Fibroblast of the aortic adventitia (primary cell): ENCODE data around the gene CHPF. TPM values are rescaled to one million over a fixed set of nuclear protein-coding genes. Genes with fewer than 3 reads are reported as not detected.

Experiments
- DNase-seq: peaks from one replicate; pipeline ENCODE4 v3.0.0-alpha.2; 2010; ENCODE audit warnings: low read depth
- H3K4me3 ChIP-seq: 2 replicates; pipeline ENCODE4 v1.5.1; 2011; ENCODE audit warnings: low read depth, mild to moderate bottlenecking, control low read depth, low read length, moderate library complexity
- CTCF ChIP-seq: IDR thresholded peaks from 2 replicates; pipeline ENCODE4 v1.5.1; 2011; ENCODE audit warnings: mild to moderate bottlenecking, low read length, control low read depth, inconsistent platforms; ENCODE audit not compliant: insufficient read depth
- total RNA-seq: library from RNA; depleted of rRNA; stranded (reverse); fragments of >200 nt; gene quantifications from 2 replicates; pipeline ENCODE4 v1.2.3, GENCODE V29; 2012; ENCODE audit warnings: low replicate concordance

The CHPF gene
- total RNA-seq, 1 donor = 62.4 TPM

GRCh38 chr2:219544567-219544966 is 958 bp upstream of the CHPF start:
- peak overlapping the region; percentile 80 for H3K4me3 ChIP-seq
- TF ChIP-seq CTCF = no peak
- no peak for DNase-seq

GRCh38 chr2:219542931-219543595 is 546 bp downstream of the CHPF start:
- DNase-seq = peak; percentile 25
- TF ChIP-seq CTCF = no peak
- H3K4me3 ChIP-seq = peak overlapping the region; percentile 80

GRCh38 chr2:219541611-219542180 is 1.9 kb downstream of the CHPF start:
- DNase-seq = peak; percentile 52
- peak overlapping the region; percentile 80 for H3K4me3 ChIP-seq
- peak; percentile 83 for TF ChIP-seq CTCF

GRCh38 chr2:219540784-219541504 is 2.7 kb downstream of the CHPF start:
- TF ChIP-seq CTCF = no peak
- no peak overlapping the region for H3K4me3 ChIP-seq
- no peak for DNase-seq

- no peak for TF ChIP-seq CTCF
- no peak for DNase-seq
- H3K4me3 ChIP-seq = no peak overlapping the region
Observed at GRCh38 chr2:219539926-219540678, 3.5 kb downstream of the CHPF start.

GRCh38 chr2:219538956-219539788 is 4.4 kb downstream of the CHPF start:
- DNase-seq = no peak
- TF ChIP-seq CTCF = no peak
- H3K4me3 ChIP-seq = no peak overlapping the region
